HEK293T (cell line): ENCODE data around the gene OTOL1.

ENCODE experiments used
- BHLHE40 ChIP-seq: fragments of 450-650 bp; IDR thresholded peaks from 2 replicates; pipeline ENCODE4 v1.6.1; 2016; ENCODE audit warnings: mild to moderate bottlenecking, moderate library complexity, borderline replicate concordance
- ELF4 ChIP-seq: fragments of 450-650 bp; IDR thresholded peaks from 2 replicates; pipeline ENCODE4 v1.6.1; 2017; ENCODE audit warnings: antibody characterized with exemption
- FOXA1 ChIP-seq: fragments of 450-650 bp; IDR thresholded peaks from 2 replicates; pipeline ENCODE4 v1.6.1; 2016; ENCODE audit warnings: mild to moderate bottlenecking
- FOXM1 ChIP-seq: fragments of 450-650 bp; IDR thresholded peaks from 2 replicates; pipeline ENCODE4 v1.6.1; 2017; ENCODE audit warnings: mild to moderate bottlenecking, borderline replicate concordance
- L3MBTL2 ChIP-seq: fragments of 450-650 bp; conservative IDR thresholded peaks from 2 replicates; pipeline ENCODE4 v1.6.1; 2016; ENCODE audit warnings: mild to moderate bottlenecking
- LEF1 ChIP-seq: fragments of 450-650 bp; IDR thresholded peaks from 2 replicates; pipeline ENCODE4 v1.6.1; 2017; ENCODE audit warnings: mild to moderate bottlenecking, borderline replicate concordance
- SP1 ChIP-seq: fragments of 450-650 bp; IDR thresholded peaks from 2 replicates; pipeline ENCODE4 v1.6.1; 2017
- TARDBP ChIP-seq: fragments of 450-650 bp; IDR thresholded peaks from 2 replicates; pipeline ENCODE4 v1.6.1; 2016

- TF ChIP-seq L3MBTL2: no peak
- no peak for TF ChIP-seq LEF1
- TF ChIP-seq FOXA1: no peak
- TF ChIP-seq TARDBP: no peak
- TF ChIP-seq ELF4: no peak
- TF ChIP-seq SP1: no peak
- no peak for TF ChIP-seq FOXM1
- TF ChIP-seq BHLHE40: no peak
Observed at GRCh38 chr3:161523916-161524315, 27.3 kb downstream of the OTOL1 start.
